Neural cell (in vitro differentiated cells): ENCODE data around the gene TLR8.

Experiments used
- EP300 ChIP-seq: fragments of 450-650 bp; conservative IDR thresholded peaks from 2 replicates; pipeline ENCODE4 v1.6.1; 2014; ENCODE audit warnings: antibody characterized with exemption, mild to moderate bottlenecking, moderate library complexity; ENCODE audit not compliant: poor library complexity, severe bottlenecking
- EZH2 ChIP-seq: fragments of 200-600, 300-800 bp; shearing (Covaris generic), sonication (generic); IDR thresholded peaks from 2 replicates; pipeline ENCODE4 v1.6.1; 2014; ENCODE audit warnings: antibody characterized with exemption, low read length, borderline replicate concordance, mild to moderate bottlenecking; ENCODE audit not compliant: insufficient read depth, poor library complexity, severe bottlenecking
- MXI1 ChIP-seq: fragments of 450-650 bp; conservative IDR thresholded peaks from 2 replicates; pipeline ENCODE4 v1.6.1; 2014; ENCODE audit warnings: antibody characterized with exemption, mild to moderate bottlenecking; ENCODE audit not compliant: poor library complexity, severe bottlenecking
- POLR2AphosphoS5 ChIP-seq: IDR thresholded peaks from 2 replicates; pipeline ENCODE4 v1.6.1; 2012
- RAD21 ChIP-seq: fragments of 450-650 bp; conservative IDR thresholded peaks from 2 replicates; pipeline ENCODE4 v1.6.1; 2014; ENCODE audit warnings: antibody characterized with exemption, mild to moderate bottlenecking, moderate library complexity
- TAF1 ChIP-seq: IDR thresholded peaks from 2 replicates; pipeline ENCODE4 v1.6.1; 2012; ENCODE audit warnings: low read depth
- TF ChIP-seq, protein P1 (sequence below): fragments of 450-650 bp; IDR thresholded peaks from 2 replicates; pipeline ENCODE4 v1.5.1; 2014; ENCODE audit warnings: antibody characterized with exemption, mild to moderate bottlenecking, moderate library complexity; ENCODE audit not compliant: poor library complexity, severe bottlenecking
- TF ChIP-seq, protein P2 (sequence below): IDR thresholded peaks from 2 replicates; pipeline ENCODE4 v1.6.1; 2012; ENCODE audit warnings: borderline replicate concordance

DNA sequence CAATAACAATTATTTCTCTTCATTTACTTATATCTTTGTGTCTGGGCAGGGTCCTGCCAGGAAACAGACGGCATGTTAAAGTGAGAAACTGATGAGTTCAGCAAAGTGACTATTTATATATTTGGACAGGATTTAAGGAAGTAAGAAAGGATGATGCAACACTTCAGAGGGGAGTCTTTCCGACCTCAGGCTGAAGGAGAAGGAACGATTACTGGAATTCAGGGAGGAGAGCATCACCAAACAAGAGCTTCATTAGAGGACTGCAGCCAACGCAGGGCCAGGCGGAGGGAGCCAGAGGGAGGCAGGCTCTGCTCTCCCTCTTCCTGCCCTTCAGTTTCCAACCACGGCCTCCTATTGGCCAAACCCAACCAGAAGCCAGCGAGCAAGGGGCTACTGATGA, 41.1 kb upstream of the TLR8 start:
- TF ChIP-seq, protein P1, sequence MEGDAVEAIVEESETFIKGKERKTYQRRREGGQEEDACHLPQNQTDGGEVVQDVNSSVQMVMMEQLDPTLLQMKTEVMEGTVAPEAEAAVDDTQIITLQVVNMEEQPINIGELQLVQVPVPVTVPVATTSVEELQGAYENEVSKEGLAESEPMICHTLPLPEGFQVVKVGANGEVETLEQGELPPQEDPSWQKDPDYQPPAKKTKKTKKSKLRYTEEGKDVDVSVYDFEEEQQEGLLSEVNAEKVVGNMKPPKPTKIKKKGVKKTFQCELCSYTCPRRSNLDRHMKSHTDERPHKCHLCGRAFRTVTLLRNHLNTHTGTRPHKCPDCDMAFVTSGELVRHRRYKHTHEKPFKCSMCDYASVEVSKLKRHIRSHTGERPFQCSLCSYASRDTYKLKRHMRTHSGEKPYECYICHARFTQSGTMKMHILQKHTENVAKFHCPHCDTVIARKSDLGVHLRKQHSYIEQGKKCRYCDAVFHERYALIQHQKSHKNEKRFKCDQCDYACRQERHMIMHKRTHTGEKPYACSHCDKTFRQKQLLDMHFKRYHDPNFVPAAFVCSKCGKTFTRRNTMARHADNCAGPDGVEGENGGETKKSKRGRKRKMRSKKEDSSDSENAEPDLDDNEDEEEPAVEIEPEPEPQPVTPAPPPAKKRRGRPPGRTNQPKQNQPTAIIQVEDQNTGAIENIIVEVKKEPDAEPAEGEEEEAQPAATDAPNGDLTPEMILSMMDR, result no peak
- TF ChIP-seq, protein P2, sequence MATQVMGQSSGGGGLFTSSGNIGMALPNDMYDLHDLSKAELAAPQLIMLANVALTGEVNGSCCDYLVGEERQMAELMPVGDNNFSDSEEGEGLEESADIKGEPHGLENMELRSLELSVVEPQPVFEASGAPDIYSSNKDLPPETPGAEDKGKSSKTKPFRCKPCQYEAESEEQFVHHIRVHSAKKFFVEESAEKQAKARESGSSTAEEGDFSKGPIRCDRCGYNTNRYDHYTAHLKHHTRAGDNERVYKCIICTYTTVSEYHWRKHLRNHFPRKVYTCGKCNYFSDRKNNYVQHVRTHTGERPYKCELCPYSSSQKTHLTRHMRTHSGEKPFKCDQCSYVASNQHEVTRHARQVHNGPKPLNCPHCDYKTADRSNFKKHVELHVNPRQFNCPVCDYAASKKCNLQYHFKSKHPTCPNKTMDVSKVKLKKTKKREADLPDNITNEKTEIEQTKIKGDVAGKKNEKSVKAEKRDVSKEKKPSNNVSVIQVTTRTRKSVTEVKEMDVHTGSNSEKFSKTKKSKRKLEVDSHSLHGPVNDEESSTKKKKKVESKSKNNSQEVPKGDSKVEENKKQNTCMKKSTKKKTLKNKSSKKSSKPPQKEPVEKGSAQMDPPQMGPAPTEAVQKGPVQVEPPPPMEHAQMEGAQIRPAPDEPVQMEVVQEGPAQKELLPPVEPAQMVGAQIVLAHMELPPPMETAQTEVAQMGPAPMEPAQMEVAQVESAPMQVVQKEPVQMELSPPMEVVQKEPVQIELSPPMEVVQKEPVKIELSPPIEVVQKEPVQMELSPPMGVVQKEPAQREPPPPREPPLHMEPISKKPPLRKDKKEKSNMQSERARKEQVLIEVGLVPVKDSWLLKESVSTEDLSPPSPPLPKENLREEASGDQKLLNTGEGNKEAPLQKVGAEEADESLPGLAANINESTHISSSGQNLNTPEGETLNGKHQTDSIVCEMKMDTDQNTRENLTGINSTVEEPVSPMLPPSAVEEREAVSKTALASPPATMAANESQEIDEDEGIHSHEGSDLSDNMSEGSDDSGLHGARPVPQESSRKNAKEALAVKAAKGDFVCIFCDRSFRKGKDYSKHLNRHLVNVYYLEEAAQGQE, result no peak
- TF ChIP-seq EP300, result no peak
- TF ChIP-seq EZH2, result no peak
- no peak for TF ChIP-seq TAF1
- TF ChIP-seq MXI1, result no peak
- TF ChIP-seq POLR2AphosphoS5, result no peak
- TF ChIP-seq RAD21, result no peak
